Uterus (tissue), 2 donors: Measurements from ENCODE around the gene EIF4B.

ENCODE experiments used
- POLR2A ChIP-seq, 2 donors: fragments of 450-650 bp; IDR thresholded peaks; one replicate each; pipeline ENCODE4 v1.6.1; 2016; ENCODE audit warnings: antibody characterized with exemption in 2 of 2, mild to moderate bottlenecking in 1 of 2, moderate library complexity in 1 of 2
- TF ChIP-seq, protein P1 (sequence below), 4 experiments: fragments of 200-600 bp in 2 of 4; fragments of 450-650 bp in 2 of 4; sonication (generic) in 2 of 4; IDR thresholded peaks; one replicate each; pipeline ENCODE4 v1.5.1; 2016 to 2019; ENCODE audit warnings: antibody characterized with exemption in 4 of 4, mild to moderate bottlenecking in 2 of 4, moderate library complexity in 1 of 4

DNA sequence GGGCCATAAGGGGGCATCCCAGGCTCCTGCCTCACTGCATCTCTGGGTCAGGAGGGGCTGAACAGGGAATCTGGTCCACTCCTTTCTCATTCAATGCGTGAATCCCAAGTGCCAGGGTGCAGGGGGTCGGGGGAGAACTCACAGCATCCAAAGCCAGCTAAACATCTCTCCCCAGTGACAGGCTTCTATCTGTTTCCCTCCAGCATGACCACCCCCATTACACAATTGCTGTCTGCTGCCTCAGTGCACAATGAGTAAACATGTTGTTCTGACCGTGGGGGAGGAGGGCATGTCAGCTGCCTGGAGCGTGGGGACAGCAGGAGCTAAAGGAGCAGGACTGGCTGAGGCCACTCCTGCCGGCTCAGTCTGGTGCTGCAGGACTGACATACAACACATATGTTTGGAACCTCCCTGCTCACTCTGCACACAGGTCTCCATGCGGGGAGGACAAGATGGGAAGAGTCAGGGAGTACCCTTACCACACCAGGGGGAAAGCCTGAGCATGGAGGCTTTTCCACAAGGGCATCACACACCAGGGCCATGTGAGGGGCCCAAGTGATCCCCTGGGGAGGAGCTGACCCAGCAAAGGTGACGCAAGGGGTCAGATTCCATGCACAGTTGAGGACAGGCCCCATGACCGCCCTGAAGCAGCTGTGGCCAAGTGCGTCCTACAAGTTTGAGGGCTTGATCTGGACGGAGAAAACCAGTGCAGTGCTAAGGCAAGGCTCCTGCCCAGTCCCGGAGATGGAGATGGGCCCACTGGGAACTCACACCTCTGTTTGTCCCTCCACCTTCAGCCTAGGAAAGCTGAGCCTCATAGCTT lies 45.0 kb downstream of the EIF4B start:
- peak; percentile 68 to 71 for TF ChIP-seq POLR2A (IDR thresholded peaks at IDR 0.05)
- TF ChIP-seq, protein P1, sequence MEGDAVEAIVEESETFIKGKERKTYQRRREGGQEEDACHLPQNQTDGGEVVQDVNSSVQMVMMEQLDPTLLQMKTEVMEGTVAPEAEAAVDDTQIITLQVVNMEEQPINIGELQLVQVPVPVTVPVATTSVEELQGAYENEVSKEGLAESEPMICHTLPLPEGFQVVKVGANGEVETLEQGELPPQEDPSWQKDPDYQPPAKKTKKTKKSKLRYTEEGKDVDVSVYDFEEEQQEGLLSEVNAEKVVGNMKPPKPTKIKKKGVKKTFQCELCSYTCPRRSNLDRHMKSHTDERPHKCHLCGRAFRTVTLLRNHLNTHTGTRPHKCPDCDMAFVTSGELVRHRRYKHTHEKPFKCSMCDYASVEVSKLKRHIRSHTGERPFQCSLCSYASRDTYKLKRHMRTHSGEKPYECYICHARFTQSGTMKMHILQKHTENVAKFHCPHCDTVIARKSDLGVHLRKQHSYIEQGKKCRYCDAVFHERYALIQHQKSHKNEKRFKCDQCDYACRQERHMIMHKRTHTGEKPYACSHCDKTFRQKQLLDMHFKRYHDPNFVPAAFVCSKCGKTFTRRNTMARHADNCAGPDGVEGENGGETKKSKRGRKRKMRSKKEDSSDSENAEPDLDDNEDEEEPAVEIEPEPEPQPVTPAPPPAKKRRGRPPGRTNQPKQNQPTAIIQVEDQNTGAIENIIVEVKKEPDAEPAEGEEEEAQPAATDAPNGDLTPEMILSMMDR (IDR thresholded peaks at IDR 0.05): peak in 3 of 4 experiments; percentile 11 to 62 (median 23)
